LNCAP (cell line): ENCODE measurements around the gene SDHC.

Experiments used
- CTCF ChIP-seq: fragments of 450-650 bp; IDR thresholded peaks from 2 replicates; pipeline ENCODE4 v1.5.1; 2017; ENCODE audit warnings: mild to moderate bottlenecking

SDHC gene

GRCh38 chr1:161351482-161351881 lies 37.3 kb downstream of the SDHC start:
- no peak for TF ChIP-seq CTCF

DNA sequence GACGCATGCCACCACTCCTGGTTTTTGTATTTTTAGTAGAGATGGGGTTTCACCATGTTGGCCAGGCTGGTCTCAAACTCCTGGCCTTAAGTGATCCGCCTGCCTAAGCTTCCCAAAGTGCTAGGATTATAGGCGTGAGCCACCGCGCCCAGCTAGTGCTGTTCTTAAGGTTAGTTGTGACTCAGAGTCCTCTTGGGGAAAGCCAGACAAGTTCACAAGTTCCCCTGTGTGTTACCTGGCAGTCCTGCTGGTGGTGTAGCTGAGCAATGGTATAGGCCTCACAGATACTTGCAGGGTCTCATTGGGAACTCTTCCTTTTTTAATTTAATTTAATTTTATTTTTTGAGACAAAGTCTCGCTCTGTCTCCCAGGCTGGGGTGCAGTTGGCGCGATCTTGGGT lies 42.9 kb downstream of the SDHC start:
- TF ChIP-seq CTCF, result no peak

DNA sequence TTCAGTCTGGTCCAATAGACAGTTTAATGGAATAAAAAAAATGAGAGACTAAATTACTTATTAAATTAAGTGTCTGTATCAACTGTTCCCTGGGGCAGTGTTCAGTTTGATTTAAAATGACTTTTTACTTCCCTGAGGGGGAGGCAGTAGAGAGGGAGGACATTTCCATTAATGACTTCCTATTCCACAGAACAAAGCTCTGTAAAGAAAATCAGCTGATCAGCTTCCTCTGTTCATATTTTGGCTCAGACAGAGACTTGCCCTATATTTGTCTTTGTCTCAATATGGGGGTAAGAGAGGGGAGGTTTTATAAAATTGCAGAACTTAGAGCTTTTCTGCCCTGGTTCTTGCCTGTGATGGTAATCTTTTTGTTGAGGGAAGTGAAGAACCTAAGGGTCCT lies 45.1 kb downstream of the SDHC start:
- TF ChIP-seq CTCF, result no peak

DNA sequence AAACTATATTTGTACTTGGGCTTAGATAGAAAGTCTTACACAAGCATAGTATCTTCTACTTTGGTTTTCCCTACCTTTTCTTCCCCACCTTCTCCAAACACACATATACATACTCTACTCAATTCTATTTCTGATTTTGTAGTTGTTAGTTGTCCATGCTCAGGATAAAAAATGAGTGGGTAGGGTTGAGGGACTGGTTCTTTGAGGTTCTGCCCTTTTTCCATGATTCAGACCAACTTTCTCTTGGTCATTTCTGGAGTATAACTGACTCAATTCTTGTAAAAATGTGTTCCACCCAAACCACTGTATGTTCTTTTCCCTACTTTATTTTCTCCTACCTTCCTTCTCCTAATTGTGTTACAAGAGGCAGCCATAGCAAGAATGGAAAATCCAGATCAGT lies 50.2 kb downstream of the SDHC start:
- TF ChIP-seq CTCF, result no peak

DNA sequence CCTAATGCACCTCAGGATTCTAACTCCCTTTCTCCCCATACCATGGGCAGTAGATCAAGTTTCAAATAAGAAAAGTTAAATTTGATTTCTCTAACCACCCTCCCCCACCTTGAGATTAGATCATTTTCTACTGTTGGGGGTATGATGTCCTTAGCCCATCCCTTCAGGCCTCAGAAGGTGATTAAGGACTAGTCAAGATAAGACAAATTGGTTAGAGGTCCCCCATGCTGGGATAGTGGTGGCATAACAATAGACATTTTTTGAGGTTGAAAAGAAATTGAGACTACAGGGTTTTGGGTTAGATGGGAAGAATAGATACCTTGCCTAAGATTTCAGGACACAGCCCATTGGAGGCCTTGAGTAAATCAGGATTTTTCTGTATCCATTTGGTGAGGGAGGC lies 51.0 kb downstream of the SDHC start:
- TF ChIP-seq CTCF, result no peak

DNA sequence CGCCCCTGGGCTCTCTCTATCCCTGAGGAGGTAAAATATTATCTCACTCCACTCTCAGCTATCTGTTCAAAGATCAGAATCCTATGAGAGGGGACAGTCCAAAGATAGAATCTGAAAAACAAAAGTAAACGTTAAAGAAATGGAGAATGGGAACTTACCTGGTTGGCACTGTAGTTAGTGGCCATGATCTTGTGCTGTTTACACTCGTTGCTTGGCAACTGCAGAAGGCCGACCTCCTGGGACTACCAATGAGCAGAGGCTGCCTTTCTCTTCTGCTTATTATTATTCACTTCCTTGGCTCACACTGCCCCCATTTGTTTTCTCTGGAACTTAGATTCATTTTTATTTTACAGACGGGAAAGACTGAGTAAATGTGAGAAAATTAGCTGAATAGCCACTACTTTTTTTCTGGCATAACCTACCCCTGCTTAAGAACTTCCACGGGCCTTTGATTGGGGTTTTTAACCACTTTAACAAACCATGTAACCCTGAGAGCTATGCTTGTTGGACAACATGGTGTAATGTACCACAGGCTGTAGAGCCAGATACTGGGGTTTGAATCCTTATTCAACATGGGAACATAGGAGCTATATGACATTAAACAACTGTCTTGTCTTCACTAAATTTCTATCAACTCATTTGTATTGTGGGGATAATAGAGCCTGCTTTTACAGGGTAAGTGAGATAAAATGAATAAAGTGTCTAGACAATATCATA lies 53.7 kb downstream of the SDHC start, which contains the start of gene CFAP126:
TSS of gene CFAP126 (minus strand) at position 193 of the 717 bp plus-strand sequence. CDS start at position 185, 8 bp downstream.
- TF ChIP-seq CTCF, result peak; percentile 31; the same call in 1 of the 2 replicates

DNA sequence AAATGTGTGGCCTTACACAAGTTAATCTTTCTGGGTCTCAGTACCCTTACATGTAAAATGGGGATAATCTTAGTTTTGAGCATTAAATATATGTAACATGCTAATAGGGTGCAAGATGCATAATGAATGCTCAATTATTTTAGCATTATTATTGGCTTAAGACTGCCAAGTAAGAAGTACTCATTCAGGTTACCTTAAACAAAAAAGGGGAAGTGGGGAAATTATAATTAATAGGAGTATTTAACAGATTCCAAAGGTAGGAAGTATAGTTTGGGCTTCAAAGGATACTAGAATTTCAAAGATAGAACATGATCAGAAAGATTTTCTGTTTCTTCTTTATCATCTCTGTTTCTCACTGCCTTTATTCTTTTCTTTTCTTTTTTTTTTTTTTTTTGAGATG lies 59.3 kb downstream of the SDHC start:
- TF ChIP-seq CTCF, result no peak

GRCh38 chr1:161374373-161374772 lies 60.2 kb downstream of the SDHC start:
- TF ChIP-seq CTCF, result no peak
